IPS-15b (cell line): ENCODE results near the gene MYH8.

ENCODE experiments used
- H3K27me3 ChIP-seq: one replicate; pipeline ENCODE4 v1.6.1; 2013; ENCODE audit warnings: low read length; ENCODE audit not compliant: control insufficient read depth, insufficient read depth
- H3K36me3 ChIP-seq: one replicate; pipeline ENCODE4 v1.6.1; 2013; ENCODE audit warnings: low read length; ENCODE audit not compliant: control insufficient read depth, insufficient read depth
- H3K4me1 ChIP-seq: one replicate; pipeline ENCODE4 v1.6.1; 2013; ENCODE audit warnings: mild to moderate bottlenecking, low read length; ENCODE audit not compliant: control insufficient read depth, insufficient read depth
- H3K4me3 ChIP-seq: one replicate; pipeline ENCODE4 v1.5.1; 2013; ENCODE audit warnings: low read depth, low read length
- H3K9ac ChIP-seq: one replicate; pipeline ENCODE4 v1.6.1; 2013; ENCODE audit warnings: low read depth, mild to moderate bottlenecking, low read length
- H3K9me3 ChIP-seq: one replicate; pipeline ENCODE4 v1.6.1; 2013; ENCODE audit warnings: mild to moderate bottlenecking, low read length; ENCODE audit not compliant: control insufficient read depth, insufficient read depth

MYH8 gene

DNA sequence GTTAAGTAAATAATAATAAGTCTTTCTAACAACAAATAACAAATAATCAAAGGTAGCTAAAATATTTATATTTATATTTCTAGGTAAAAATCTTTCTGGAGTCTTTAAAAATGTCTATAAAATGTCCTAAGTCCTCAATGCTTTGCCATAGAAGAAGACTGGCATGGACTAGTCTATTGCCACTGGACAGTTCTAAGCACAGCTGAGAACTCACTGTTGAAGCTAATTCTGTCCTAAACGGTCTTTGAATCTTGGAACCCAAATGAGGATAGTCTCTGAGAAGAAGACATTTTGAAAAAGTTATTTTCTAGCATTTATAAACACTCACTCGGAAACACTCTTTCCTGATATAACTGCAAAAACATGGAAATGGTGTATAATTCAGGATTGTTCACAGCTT is 539 bp downstream of the MYH8 start:
- no peaks in the 10 kb centered on the region for H3K27me3 ChIP-seq
- peaks cover 9% of the 10 kb centered on the region for H3K4me1 ChIP-seq

DNA sequence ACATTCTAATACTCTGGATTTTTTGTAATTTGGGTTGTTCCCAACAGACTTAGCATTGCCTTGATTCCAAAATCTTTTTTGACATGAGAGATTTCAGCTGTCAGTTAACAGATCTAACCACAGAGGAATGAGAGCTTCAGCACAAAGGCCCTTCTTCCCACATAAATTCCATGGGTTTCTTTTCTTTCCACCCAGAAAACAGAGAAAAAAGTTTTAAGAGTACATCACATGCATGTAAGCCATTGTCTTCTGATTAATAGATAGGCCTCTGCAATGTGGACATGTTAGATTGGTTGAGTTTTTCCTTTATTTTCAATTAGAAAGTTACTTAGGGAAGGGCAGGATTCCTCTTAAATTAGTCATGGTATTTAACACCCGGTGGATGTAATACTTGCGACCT is 939 bp downstream of the MYH8 start:
- Histone ChIP-seq H3K36me3 (no peaks in the 10 kb centered on the region), H3K27me3 (no peaks in the 10 kb centered on the region), H3K9ac (no peak overlapping the region), H3K9me3 (no peaks in the 10 kb centered on the region), H3K4me1 (peaks cover 9% of the 10 kb centered on the region), H3K4me3 (no peak overlapping the region)

More for the DNA sequence above, 539 bp downstream of the MYH8 start:
- Histone ChIP-seq H3K9me3 (no peaks in the 10 kb centered on the region), H3K36me3 (no peaks in the 10 kb centered on the region), H3K9ac (no peak overlapping the region), H3K4me3 (no peak overlapping the region)

DNA sequence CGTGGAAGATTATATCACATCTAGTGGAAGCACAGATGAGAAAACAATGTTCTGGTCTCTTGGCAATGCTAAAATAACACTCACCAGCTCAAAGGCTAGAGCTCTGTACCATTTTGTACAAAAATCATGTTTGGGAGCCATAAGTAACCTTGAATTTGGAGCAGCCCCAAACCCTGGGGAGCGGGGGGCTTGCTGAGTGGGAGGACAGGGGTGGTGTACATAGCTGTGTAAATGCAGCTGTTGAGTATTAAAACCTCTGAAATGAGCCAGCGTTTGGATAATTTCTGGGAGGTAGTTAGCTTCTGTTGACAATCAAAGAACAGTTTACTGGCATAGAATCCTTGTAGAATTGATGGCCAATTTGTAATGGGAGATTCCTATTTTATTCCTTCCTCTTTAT is 4.3 kb downstream of the MYH8 start:
- H3K27me3 ChIP-seq = no peaks in the 10 kb centered on the region
- no peaks in the 10 kb centered on the region for H3K9me3 ChIP-seq
- H3K4me3 ChIP-seq = no peak overlapping the region
- no peak overlapping the region for H3K9ac ChIP-seq
- H3K4me1 ChIP-seq = peaks cover 9% of the 10 kb centered on the region
- no peaks in the 10 kb centered on the region for H3K36me3 ChIP-seq

DNA sequence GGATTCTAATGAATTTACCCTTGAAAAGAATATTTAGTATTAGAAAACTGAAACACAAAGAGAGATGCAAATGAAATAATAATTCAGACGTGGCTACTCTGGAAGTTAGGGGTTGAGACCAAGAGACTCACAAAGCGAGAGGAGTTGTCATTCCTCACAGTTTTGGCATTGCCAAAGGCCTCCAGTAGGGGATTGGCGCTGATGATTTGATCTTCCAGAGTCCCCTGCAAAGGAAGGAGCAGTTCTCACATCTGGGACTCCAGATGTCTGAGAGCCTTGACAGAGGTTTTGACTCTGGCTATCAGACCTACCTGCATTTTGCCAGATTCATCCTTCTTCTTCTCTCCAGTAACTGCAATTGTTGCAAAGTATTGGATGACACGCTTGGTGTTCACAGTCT is 6.6 kb downstream of the MYH8 start:
- Histone ChIP-seq H3K36me3 (no peaks in the 10 kb centered on the region), H3K27me3 (no peaks in the 10 kb centered on the region), H3K9ac (no peak overlapping the region), H3K9me3 (no peaks in the 10 kb centered on the region), H3K4me3 (no peak overlapping the region), H3K4me1 (peaks cover 9% of the 10 kb centered on the region)

DNA sequence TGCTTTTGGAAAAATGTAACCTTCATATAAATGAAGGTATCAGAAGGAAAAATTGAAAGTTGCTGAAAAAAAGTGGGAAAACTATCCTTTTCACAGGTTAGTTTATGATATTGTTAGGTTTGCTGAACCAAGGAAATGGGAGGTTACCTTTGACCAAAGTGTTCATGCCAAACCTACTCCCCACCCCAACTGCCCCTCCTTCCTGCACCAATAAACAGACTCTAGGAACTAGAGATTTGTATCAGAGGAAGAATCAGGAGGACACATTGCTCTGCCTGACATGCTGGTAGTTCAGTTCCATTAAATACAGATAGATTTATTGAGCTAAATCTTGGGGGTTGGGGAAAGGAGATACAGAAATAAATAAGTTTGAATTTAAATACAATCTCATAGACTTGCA is 18.2 kb downstream of the MYH8 start:
- Histone ChIP-seq H3K36me3 (no peaks in the 10 kb centered on the region), H3K4me1 (no peaks in the 10 kb centered on the region), H3K4me3 (no peak overlapping the region), H3K27me3 (no peaks in the 10 kb centered on the region), H3K9ac (no peak overlapping the region), H3K9me3 (no peaks in the 10 kb centered on the region)

DNA sequence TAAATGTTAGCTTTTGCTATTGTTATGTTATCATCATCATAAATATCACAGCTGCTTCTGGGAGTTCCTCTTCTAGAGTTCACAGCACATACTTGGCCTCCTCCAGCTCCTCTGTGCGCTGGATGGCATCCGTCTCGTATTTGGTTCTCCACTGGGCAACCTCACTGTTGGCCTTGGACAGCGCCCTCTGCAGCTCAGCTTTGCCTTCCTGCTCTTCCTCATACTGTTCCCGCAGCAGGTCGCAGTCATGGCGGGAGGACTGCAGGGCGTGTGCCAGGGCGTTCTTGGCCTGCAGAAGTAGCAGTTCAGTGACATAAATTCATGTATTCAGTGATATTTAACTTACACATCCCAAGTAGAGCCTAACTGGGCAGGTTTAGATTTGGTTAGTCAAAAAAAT is 23.4 kb downstream of the MYH8 start:
- Histone ChIP-seq H3K36me3 (no peaks in the 10 kb centered on the region), H3K27me3 (no peaks in the 10 kb centered on the region), H3K9ac (no peak overlapping the region), H3K9me3 (no peaks in the 10 kb centered on the region), H3K4me3 (no peak overlapping the region), H3K4me1 (no peaks in the 10 kb centered on the region)

DNA sequence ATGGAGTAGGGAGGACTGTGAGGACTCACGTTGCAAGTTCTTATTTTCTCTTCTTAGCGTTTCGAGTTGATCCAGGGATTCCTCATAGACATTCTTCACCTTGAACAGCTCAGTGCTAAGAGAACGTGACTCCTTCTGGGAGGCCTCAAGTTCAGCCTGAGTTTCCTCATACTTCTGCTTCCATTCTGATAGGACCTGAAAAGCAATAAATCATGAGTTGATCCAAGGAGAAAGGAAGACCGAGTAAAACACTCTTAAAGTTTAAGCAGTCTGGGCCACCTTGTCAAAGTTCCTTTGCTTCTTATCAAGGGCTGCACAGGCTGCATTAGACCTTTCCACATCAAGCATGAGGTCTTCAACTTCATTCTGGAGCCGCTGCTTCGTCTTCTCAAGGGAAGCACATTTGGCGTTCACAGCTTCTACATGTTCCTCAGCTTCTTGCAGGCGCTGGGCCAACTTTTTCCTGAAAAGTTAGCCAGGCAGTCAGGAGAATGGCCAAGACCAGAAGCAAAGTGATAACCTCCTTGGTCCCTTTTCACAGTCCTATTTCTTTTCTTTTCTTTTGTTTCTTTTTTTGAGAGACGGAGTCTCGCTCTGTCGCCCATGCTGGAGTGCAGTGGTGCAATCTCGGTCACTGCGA is 25.1 kb downstream of the MYH8 start:
- no peak overlapping the region for H3K9ac ChIP-seq
- H3K9me3 ChIP-seq = no peaks in the 10 kb centered on the region
- no peak overlapping the region for H3K4me3 ChIP-seq
- H3K4me1 ChIP-seq = no peaks in the 10 kb centered on the region
- no peaks in the 10 kb centered on the region for H3K36me3 ChIP-seq
- no peaks in the 10 kb centered on the region for H3K27me3 ChIP-seq

DNA sequence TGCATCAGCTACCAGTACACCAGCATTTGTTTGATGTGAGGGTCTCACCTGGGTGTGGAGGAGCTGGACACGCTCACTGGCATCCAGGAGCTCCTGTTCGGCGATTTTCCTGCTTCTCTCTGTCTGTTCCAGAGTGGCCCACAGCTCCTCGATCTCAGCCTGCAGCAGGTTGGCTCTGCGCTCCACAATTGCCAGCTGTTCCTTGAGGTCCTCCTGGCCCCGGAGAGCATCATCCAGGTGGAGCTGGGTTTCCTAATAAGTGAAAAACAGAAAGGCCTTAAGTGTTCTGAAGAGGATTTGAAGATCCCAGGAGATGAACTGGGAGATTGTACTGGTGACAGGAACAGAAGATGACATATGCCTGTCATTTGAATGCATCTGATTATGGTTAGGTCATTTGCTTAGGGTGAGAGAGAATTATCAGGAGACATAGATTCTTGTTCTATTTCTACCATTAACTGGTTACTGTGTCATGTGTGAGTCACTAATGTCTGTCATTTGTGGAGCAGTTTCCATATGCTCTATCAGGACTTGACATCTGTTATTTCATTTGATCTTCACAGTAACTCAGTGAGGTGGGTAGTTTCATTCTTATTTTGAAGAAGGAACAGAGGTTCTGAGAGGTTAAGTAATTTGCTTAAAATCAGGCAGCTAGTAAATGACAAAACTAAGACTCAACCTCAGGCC is 27.4 kb downstream of the MYH8 start:
- Histone ChIP-seq H3K36me3 (no peaks in the 10 kb centered on the region), H3K9me3 (no peaks in the 10 kb centered on the region), H3K4me3 (no peak overlapping the region), H3K27me3 (no peaks in the 10 kb centered on the region), H3K9ac (no peak overlapping the region), H3K4me1 (no peaks in the 10 kb centered on the region)

DNA sequence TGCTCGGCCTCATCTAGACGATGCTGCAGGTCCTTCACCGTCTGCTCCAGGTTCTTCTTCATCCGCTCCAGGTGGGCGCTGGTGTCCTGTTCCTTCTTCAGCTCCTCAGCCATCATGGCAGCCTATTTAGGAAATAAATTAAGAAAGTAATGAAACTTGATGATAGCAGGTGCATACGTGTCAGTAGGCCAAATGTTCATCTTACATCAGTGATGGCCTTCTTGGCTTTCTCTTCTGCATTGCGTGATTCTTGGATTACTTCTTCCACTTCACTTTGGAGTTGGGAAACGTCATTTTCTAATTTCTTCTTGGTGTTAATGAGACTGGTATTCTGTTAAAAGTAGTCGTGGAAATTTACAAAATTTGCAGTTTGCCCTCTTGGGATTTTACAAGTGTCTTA is 28.9 kb downstream of the MYH8 start:
- H3K9me3 ChIP-seq = no peaks in the 10 kb centered on the region
- H3K9ac ChIP-seq = no peak overlapping the region
- H3K36me3 ChIP-seq = no peaks in the 10 kb centered on the region

DNA sequence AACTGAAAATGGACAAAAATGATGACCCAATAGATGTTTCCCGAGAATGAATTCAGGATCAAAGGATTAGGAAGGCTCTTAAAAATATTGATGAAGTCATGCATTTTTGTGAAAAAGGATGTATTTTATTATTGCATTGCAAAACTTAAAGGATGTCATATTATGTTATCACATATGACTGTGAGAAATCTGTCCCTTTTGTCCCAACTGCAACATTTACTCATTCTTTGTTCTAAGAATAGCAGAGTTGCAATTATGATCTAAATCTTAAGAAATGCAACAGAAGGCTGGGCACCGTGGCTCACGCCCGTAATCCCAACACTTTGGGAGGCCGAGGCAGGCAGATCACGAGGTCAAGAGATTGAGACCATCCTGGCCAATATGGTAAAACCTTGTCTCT is 35.9 kb downstream of the MYH8 start:
- no peak overlapping the region for H3K4me3 ChIP-seq
- H3K9me3 ChIP-seq = no peaks in the 10 kb centered on the region
- no peaks in the 10 kb centered on the region for H3K27me3 ChIP-seq
- no peaks in the 10 kb centered on the region for H3K4me1 ChIP-seq
- H3K9ac ChIP-seq = no peak overlapping the region
- no peaks in the 10 kb centered on the region for H3K36me3 ChIP-seq

More for the DNA sequence above, 28.9 kb downstream of the MYH8 start:
- Histone ChIP-seq H3K4me3 (no peak overlapping the region), H3K27me3 (no peaks in the 10 kb centered on the region), H3K4me1 (no peaks in the 10 kb centered on the region)

DNA sequence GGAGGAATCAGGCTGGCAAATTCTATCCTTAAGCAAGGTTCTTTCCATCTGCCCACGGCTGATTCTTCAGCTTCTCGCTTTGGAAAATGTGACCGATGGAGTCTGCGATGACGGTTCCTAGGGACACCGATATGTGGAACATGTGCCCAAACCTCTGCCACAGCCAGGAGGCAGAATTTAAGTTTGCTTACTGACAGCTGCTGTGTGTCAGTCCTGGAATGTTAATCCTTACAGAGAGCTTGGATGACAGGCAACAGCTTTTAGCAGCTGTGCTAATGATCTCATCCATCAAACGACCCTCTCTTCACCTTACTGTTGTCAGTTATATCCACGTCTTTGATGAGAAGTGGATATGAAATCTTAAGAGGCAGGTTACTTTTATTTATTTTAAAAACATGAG is 37.6 kb downstream of the MYH8 start:
- Histone ChIP-seq H3K4me3 (no peak overlapping the region), H3K36me3 (no peaks in the 10 kb centered on the region), H3K9ac (no peak overlapping the region), H3K9me3 (no peaks in the 10 kb centered on the region), H3K4me1 (no peaks in the 10 kb centered on the region), H3K27me3 (no peaks in the 10 kb centered on the region)

DNA sequence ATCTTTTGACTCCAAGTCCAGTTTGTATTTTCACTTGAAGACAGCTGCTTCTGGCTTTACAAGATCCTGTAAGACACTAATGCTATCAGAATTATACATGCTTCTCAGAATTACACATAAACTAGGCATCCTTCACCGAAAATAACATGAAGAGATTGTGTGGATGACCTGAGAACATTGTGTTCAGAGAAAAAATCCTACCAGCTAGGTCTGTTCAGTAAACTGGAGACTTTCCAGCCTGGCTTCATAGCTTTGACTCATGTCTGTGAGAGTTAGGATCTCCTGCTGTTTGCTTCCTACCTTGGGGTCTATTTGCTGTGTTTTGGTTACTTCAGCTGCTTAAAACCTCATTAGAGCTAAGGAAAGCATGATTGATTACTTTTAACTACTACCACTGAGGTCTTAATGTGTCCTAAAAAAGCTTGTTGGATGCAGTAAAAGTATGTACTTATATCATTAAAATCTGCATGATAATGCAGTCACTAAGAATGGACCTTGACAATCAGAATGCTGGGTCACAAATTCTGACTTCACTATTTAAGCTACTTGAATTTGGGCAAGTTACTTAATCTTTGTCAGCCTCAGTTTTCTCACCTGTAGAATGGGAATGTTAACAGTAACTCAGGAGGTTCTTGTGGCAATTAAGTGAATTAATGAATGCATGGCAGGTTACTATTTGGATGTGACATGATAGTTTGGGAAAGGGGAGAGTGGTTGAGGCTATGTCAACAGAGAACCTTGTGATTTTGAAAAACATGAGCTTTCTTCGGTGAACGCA is 40.9 kb downstream of the MYH8 start:
- Histone ChIP-seq H3K27me3 (no peaks in the 10 kb centered on the region), H3K4me1 (peaks cover 2% of the 10 kb centered on the region), H3K36me3 (no peaks in the 10 kb centered on the region), H3K9me3 (no peaks in the 10 kb centered on the region), H3K4me3 (no peak overlapping the region), H3K9ac (no peak overlapping the region)
